ENCODE results near the gene NOL4L. TPM values are rescaled to one million over a fixed set of nuclear protein-coding genes. Genes with fewer than 3 reads are reported as not detected.

NOL4L gene
- total RNA-seq, 1 experiment from 2014 or later: 31.7 TPM

DNA sequence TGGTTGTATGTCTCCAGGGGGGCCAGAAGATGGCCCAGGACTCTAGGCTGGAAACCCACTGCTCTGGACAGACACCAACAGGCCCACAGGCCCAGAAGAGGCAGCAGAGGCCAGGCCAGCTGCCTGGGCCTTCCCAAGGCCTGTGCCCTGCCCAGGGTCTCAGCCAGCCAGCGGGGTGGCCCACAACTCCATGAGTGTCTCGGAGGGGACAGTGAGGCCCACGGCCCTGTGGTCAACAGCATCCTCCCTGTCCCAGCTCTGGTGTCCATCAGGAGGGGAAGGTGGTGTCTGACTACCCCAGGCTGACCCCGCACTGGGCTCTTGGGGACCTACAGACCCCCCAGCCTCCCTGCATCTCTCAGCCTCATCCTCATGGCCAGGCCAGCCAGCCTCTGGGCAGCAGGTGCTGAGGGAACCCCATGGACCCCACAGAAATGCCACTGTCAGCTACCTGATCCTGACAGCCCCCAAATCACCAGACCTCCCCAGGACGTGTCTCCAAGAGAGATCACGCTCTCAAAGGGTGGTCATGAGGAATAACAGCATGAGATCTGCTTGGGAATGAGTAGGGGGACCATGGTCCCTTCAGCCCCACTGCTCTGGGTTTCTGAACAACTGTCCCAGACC is 112.4 kb downstream of the NOL4L start:
- Histone ChIP-seq H2AK5ac (ENCODE audit: insufficient read length, low read length) (no peak overlapping the region), H3K18ac (ENCODE audit: insufficient read length, low read depth, low read length) (no peak overlapping the region), H4K91ac (ENCODE audit: insufficient read length, low read depth, low read length) (no peak overlapping the region), H4K8ac (replicated peaks; ENCODE audit: insufficient read length, low read depth, low read length) (no peak overlapping the region), H3K56ac (ENCODE audit: insufficient read length, low read depth, low read length) (no peak overlapping the region), H4K20me1 (ENCODE audit: control insufficient read depth, insufficient read depth, insufficient read length) (no peaks in the 10 kb centered on the region), H3K9ac (ENCODE audit: extremely low read depth, insufficient read length, low read length) (no peak overlapping the region), H3K14ac (ENCODE audit: insufficient read depth, low read length) (no peak overlapping the region), H3K79me1 (ENCODE audit: insufficient read depth, low read depth, low read length, poor library complexity, severe bottlenecking) (no peaks in the 10 kb centered on the region), H3K23me2 (ENCODE audit: insufficient read length, low read depth, low read length, poor library complexity, severe bottlenecking) (no peaks in the 10 kb centered on the region), H3K4me2 (ENCODE audit: insufficient read depth, insufficient read length, low read length) (no peak overlapping the region), H3K27me3 (ENCODE audit: insufficient read depth, low read length) (no peaks in the 10 kb centered on the region), H2BK15ac (ENCODE audit: low read depth, low read length) (no peak overlapping the region), H2BK12ac (ENCODE audit: insufficient read length, low read depth, low read length) (no peak overlapping the region), H2BK5ac (ENCODE audit: insufficient read length, low read length) (no peak overlapping the region), H3K23ac (ENCODE audit: insufficient read length, low read depth, low read length) (no peak overlapping the region), H3K4ac (ENCODE audit: low read depth, low read length) (no peak overlapping the region), H3K27ac (ENCODE audit: insufficient read length, low read depth, low read length) (no peak overlapping the region), H3K79me2 (ENCODE audit: insufficient read depth, low read length) (no peaks in the 10 kb centered on the region; the same call in 1 of the 2 replicates), H2BK20ac (ENCODE audit: low read depth, low read length, poor library complexity, severe bottlenecking) (no peak overlapping the region), H3K4me1 (ENCODE audit: insufficient read depth, low read length) (no peaks in the 10 kb centered on the region; the same call in 1 of the 2 replicates), H4K5ac (ENCODE audit: insufficient read length, low read depth, low read length) (no peak overlapping the region), H3K9me3 (ENCODE audit: control insufficient read depth, low read depth, low read length) (no peaks in the 10 kb centered on the region), H2AFZ (ENCODE audit: low read length) (no peak overlapping the region), H2BK120ac (ENCODE audit: low read depth, low read length, poor library complexity, severe bottlenecking) (no peak overlapping the region), H3T11ph (ENCODE audit: low read length) (no peak overlapping the region)
- 0 out of 7 replicates have a peak overlapping the region, but pooled peaks of 1 of the 3 experiments have one; percentile 68 for H3K27ac Mint-ChIP-seq
- H3K4me3 Mint-ChIP-seq: no peak overlapping the region
- no peak for DNase-seq
- peaks cover 42 to 43% of the 10 kb centered on the region in 2 experiments for H3K4me1 Mint-ChIP-seq
- H3K9me3 Mint-ChIP-seq: no peaks in the 10 kb centered on the region
- TF ChIP-seq, protein P1, sequence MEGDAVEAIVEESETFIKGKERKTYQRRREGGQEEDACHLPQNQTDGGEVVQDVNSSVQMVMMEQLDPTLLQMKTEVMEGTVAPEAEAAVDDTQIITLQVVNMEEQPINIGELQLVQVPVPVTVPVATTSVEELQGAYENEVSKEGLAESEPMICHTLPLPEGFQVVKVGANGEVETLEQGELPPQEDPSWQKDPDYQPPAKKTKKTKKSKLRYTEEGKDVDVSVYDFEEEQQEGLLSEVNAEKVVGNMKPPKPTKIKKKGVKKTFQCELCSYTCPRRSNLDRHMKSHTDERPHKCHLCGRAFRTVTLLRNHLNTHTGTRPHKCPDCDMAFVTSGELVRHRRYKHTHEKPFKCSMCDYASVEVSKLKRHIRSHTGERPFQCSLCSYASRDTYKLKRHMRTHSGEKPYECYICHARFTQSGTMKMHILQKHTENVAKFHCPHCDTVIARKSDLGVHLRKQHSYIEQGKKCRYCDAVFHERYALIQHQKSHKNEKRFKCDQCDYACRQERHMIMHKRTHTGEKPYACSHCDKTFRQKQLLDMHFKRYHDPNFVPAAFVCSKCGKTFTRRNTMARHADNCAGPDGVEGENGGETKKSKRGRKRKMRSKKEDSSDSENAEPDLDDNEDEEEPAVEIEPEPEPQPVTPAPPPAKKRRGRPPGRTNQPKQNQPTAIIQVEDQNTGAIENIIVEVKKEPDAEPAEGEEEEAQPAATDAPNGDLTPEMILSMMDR (conservative IDR thresholded peaks at IDR 0.05): no peak
- H3K27me3 Mint-ChIP-seq (ENCODE audit: low read depth): no peaks in the 10 kb centered on the region; the same call in 1 of the 2 replicates
- peaks cover 4 to 20% (median 18%) of the 10 kb centered on the region in 3 experiments; a peak in 5 of 7 replicates for H3K36me3 Mint-ChIP-seq (ENCODE audit: insufficient read depth in 1 of 3, low read depth in 3 of 3)
- no CpG with 5 or more reads among the region's 6 CpGs for WGBS (ENCODE audit: extremely low coverage, insufficient read length, low lambda C conversion rate)
